SU-DHL-6 (cell line): ENCODE data around the gene EIF3F.

ENCODE experiments used
- EZH2phosphoT487 ChIP-seq: fragments of 200-600 bp; sonication (generic), shearing (Covaris generic); conservative IDR thresholded peaks from 2 replicates; pipeline ENCODE4 v1.6.1; 2018; ENCODE audit warnings: mild to moderate bottlenecking, antibody characterized with exemption, low read length, moderate library complexity, mixed read lengths
- TF ChIP-seq, protein P1 (sequence below): fragments of 200-600 bp; sonication (generic); IDR thresholded peaks from one replicate; pipeline ENCODE4 v1.5.1; 2017; ENCODE audit warnings: antibody characterized with exemption, mild to moderate bottlenecking, low read length, moderate library complexity; ENCODE audit not compliant: insufficient read depth, poor library complexity, severe bottlenecking

DNA sequence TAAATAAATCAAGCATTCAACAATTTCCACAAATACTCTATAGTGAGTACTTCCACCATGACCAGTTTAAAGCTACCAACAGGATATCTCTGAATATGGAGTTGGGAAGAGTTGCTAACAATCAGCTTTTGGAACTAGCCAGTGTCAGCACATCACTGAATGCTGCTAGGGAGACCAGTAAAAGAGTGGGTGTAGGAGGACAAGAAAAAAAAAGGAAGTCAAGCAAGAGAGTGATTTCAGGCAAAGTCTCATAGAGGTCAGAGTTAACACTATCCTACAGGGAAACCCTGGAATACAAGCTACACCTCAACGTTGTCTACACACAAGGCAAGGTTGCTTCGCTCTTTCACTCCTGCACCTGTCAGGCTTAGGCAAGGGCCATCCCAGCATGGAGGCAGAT, 24.2 kb downstream of the EIF3F start:
- no peak for TF ChIP-seq EZH2phosphoT487
- TF ChIP-seq, protein P1, sequence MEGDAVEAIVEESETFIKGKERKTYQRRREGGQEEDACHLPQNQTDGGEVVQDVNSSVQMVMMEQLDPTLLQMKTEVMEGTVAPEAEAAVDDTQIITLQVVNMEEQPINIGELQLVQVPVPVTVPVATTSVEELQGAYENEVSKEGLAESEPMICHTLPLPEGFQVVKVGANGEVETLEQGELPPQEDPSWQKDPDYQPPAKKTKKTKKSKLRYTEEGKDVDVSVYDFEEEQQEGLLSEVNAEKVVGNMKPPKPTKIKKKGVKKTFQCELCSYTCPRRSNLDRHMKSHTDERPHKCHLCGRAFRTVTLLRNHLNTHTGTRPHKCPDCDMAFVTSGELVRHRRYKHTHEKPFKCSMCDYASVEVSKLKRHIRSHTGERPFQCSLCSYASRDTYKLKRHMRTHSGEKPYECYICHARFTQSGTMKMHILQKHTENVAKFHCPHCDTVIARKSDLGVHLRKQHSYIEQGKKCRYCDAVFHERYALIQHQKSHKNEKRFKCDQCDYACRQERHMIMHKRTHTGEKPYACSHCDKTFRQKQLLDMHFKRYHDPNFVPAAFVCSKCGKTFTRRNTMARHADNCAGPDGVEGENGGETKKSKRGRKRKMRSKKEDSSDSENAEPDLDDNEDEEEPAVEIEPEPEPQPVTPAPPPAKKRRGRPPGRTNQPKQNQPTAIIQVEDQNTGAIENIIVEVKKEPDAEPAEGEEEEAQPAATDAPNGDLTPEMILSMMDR, result no peak
